GM12801 (cell line): ENCODE results near the gene DCP2.

Experiments
- TF ChIP-seq, protein P1 (sequence below): IDR thresholded peaks from one replicate; pipeline ENCODE4 v1.5.1; 2011; ENCODE audit warnings: control low read depth; ENCODE audit not compliant: insufficient read length; ENCODE audit errors: extremely low read depth

DCP2 gene

GRCh38 chr5:112976432-112977309, at the start of gene DCP2:
DCP2 (plus strand) TSS chr5:112976798; CDS start chr5:112976934, 136 bp downstream.
- TF ChIP-seq, protein P1, sequence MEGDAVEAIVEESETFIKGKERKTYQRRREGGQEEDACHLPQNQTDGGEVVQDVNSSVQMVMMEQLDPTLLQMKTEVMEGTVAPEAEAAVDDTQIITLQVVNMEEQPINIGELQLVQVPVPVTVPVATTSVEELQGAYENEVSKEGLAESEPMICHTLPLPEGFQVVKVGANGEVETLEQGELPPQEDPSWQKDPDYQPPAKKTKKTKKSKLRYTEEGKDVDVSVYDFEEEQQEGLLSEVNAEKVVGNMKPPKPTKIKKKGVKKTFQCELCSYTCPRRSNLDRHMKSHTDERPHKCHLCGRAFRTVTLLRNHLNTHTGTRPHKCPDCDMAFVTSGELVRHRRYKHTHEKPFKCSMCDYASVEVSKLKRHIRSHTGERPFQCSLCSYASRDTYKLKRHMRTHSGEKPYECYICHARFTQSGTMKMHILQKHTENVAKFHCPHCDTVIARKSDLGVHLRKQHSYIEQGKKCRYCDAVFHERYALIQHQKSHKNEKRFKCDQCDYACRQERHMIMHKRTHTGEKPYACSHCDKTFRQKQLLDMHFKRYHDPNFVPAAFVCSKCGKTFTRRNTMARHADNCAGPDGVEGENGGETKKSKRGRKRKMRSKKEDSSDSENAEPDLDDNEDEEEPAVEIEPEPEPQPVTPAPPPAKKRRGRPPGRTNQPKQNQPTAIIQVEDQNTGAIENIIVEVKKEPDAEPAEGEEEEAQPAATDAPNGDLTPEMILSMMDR, result no peak

- TF ChIP-seq, protein P1, result no peak
Observed at GRCh38 chr5:112929336-112930081, 47.1 kb upstream of the DCP2 start.

- TF ChIP-seq, protein P1, result no peak
Observed at GRCh38 chr5:112930082-112930344, 46.6 kb upstream of the DCP2 start.

DNA sequence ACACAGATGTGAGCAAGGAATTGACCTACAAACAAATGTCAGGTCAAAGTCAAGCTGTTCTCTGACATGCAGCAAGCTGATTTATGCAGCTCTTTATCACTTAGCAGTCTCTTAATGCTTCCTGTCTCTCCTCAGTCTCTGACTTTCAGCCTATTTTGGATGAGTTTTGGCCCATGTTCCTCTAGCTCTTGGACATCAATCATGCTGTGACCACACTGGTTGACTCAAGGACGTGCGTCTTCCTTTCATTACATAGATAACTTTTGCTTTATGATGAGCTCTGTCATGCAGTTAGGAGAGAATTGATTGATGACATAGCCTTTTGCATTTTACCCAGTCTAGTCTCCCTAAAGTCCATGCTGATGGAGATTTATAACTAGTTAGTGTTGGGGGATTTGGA, 45.1 kb upstream of the DCP2 start:
- TF ChIP-seq, protein P1, result no peak

DNA sequence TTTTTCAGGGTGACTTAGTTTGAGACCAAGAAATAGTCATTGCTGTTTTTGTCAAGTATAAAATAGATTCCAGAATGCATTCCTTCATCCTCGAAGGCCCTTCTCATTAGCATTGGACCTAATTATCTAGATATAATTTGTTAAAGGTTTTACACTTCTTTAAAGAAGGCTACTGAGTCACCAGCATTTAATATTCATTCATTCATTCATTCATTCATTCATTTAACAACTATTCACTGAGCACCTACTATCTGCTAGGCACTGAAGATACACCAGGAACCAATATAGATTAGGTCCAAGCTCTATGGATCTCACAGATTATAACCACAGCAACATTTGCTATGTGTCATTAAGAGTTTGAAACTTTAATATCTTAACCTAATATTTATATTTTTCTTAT, 43.5 kb upstream of the DCP2 start:
- TF ChIP-seq, protein P1, result no peak

DNA sequence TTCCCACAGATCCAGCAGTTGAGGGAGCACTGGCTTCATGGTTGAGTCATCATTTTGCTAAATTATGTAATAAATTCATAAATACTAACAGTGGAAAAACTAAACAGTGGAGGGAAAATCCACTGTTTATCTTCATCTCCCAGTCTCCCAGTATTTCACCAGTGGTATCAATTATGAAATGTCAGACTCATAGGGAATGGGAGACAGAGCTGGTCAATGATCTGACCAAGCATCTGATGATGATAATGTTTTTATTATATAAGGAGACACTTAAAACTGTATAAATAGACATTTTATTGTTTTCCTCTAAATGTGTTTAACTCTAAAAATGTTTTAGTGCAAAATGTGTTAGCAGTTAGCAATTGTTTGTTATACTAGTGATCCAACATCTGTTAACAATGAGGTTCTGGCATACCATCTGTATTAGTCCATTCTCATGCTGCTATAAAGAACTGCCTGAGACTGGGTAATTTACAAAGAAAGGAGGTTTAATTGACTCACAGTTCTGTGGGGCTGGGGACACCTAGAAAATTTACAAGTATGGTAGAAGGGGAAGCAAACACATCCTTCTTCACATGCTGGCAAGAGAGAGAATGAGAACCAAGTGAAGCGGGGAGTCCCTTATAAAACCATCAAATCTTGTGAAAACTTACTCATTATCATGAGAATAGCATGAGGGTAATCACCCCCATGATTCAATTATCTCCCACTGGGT, 42.8 kb upstream of the DCP2 start:
- TF ChIP-seq, protein P1, result no peak

GRCh38 chr5:112934366-112934663, 42.3 kb upstream of the DCP2 start:
- TF ChIP-seq, protein P1, result no peak
